Progenitor cell of endocrine pancreas (in vitro differentiated cells): ENCODE results near the gene RXRA. TPM values are rescaled to one million over a fixed set of nuclear protein-coding genes. Genes with fewer than 3 reads are reported as not detected.

Source experiments
- DNase-seq: peaks from one replicate; pipeline ENCODE4 v3.0.0; 2021; ENCODE audit warnings: low spot score; ENCODE audit not compliant: unreplicated experiment
- H3K27ac Mint-ChIP-seq: 2 replicates; pipeline ENCODE4 v1.8.0; 2021; ENCODE audit warnings: mild to moderate bottlenecking, moderate library complexity, mixed read lengths
- H3K27me3 Mint-ChIP-seq: 2 replicates; pipeline ENCODE4 v1.8.0; 2021; ENCODE audit warnings: mixed read lengths
- H3K36me3 Mint-ChIP-seq: 2 replicates; pipeline ENCODE4 v1.8.0; 2022; ENCODE audit warnings: mixed read lengths; ENCODE audit not compliant: insufficient read depth
- H3K4me1 Mint-ChIP-seq: 2 replicates; pipeline ENCODE4 v1.8.0; 2021; ENCODE audit warnings: low read depth, mixed read lengths
- H3K4me3 Mint-ChIP-seq: 2 replicates; pipeline ENCODE4 v1.8.0; 2021; ENCODE audit warnings: low read depth, mild to moderate bottlenecking, moderate library complexity, mixed read lengths
- H3K9me3 Mint-ChIP-seq: 2 replicates; pipeline ENCODE4 v1.8.0; 2021; ENCODE audit warnings: low read depth, mixed read lengths
- total RNA-seq: library from RNA; stranded (reverse); gene quantifications from 2 replicates; pipeline ENCODE4 v1.2.1, GENCODE V29; 2021
- TF ChIP-seq, protein P1 (sequence below): fragments of 200-600 bp; sonication (generic); IDR thresholded peaks from one replicate; pipeline ENCODE4 v1.5.0; 2021; ENCODE audit warnings: antibody characterized with exemption, mild to moderate bottlenecking; ENCODE audit not compliant: unreplicated experiment

RXRA gene
- total RNA-seq, 1 donor from 2014 or later, result 64.8 TPM

DNA sequence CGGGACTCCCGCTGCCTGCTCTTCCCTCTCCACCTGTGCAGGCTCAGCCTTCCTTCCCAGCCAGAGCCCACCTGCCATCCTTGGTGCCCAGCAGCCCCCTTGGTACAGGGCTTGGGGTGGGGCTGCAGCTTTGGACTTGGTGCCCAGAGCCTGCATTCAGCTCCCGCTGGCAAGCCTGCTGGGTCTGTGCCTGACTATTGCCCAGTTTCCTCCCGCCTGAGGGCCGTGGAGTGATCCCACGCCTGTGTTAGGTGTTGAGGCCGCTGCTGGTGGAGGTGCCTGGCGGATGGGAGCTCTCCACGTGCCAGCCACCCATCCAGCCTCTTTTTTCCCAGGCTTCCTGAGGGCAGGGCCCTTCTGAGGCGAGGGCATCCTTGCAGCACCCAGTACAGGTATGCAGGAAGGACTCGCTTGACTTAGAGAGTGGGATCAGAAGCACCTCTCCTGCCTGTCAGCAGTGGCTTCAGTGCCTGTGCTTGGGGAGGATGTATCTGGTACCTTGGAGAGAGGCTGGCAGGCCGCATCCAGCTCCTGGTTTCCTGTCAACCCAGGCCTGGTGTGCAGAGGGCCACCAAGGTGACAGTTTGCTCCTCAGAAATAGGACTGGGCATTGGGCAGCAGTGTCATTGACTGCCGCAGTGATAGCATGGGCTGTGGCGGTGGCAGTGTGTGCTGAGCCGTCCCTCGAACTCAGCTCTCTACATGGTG is 7.8 kb downstream of the RXRA start:
- Mint-ChIP-seq H3K4me1 (peaks cover 45% of the 10 kb centered on the region), H3K9me3 (no peaks in the 10 kb centered on the region), H3K36me3 (no peaks in the 10 kb centered on the region), H3K4me3 (no peak overlapping the region), H3K27ac (no peak overlapping the region), H3K27me3 (no peaks in the 10 kb centered on the region)
- no peak for DNase-seq
- TF ChIP-seq, protein P1, sequence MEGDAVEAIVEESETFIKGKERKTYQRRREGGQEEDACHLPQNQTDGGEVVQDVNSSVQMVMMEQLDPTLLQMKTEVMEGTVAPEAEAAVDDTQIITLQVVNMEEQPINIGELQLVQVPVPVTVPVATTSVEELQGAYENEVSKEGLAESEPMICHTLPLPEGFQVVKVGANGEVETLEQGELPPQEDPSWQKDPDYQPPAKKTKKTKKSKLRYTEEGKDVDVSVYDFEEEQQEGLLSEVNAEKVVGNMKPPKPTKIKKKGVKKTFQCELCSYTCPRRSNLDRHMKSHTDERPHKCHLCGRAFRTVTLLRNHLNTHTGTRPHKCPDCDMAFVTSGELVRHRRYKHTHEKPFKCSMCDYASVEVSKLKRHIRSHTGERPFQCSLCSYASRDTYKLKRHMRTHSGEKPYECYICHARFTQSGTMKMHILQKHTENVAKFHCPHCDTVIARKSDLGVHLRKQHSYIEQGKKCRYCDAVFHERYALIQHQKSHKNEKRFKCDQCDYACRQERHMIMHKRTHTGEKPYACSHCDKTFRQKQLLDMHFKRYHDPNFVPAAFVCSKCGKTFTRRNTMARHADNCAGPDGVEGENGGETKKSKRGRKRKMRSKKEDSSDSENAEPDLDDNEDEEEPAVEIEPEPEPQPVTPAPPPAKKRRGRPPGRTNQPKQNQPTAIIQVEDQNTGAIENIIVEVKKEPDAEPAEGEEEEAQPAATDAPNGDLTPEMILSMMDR, result no peak

DNA sequence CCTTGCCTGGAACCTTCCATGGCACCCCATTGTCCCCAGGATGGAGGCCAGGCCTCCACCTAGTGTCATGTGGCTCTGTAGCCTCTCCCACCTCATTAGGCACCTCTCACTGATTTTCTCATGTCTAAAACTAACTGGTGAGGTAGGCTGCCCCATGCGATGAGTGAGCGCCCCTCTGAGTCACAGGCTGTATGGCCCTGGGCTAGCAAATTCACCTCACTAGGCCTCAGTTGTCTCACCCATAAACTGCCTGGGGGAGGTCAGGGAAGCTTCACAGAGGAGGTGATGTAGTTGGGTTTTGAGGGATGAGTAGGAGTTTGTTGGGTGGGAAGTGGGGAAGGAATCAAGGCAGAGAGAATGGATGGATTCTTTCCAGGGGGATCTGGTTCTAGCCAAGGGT is 8.8 kb downstream of the RXRA start:
- H3K9me3 Mint-ChIP-seq, result no peaks in the 10 kb centered on the region
- H3K27me3 Mint-ChIP-seq, result no peaks in the 10 kb centered on the region
- H3K36me3 Mint-ChIP-seq, result no peaks in the 10 kb centered on the region
- H3K4me1 Mint-ChIP-seq, result peaks cover 37% of the 10 kb centered on the region
- TF ChIP-seq, protein P1, result no peak
- no peak overlapping the region for H3K27ac Mint-ChIP-seq
- no peak overlapping the region for H3K4me3 Mint-ChIP-seq
- DNase-seq, result no peak

DNA sequence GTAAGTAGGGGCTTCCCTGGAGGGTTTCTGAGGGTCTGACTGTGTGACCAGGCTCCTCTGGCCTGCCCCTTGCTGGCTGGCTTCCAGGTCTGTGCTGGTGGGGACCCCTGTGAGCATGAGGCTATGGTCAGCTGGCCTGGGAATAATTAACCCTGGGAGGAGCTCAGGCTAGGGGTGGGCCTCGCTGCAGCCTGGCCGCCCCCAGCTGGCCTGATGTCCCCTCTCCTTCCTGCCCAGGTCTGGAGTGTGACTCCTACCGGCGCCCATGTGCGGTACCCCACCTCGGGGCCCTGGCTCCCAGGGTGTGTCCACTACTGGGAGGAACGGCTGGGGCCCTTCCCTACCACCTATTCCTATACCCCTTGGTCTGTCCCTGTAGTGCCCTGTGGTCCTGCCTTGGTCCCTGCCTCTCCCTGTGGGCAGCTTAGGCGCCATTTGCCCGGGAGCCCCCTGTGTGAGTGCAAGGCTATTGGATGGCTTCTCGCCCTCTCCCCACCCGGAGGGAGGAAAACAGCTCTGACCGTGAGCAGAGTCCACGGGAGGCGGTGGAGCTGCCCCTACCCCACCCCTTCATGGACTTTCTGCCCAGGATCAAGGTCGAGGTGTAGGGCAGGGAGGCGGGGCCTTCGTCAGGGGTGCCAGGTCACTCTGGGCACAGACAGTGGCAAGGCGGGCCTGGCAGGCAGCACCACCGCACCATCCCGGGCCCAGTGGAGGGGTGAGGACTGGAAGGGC is 9.4 kb downstream of the RXRA start:
- Mint-ChIP-seq H3K4me3 (no peak overlapping the region), H3K4me1 (peaks cover 32% of the 10 kb centered on the region), H3K36me3 (no peaks in the 10 kb centered on the region), H3K27ac (no peak overlapping the region), H3K9me3 (no peaks in the 10 kb centered on the region), H3K27me3 (no peaks in the 10 kb centered on the region)
- TF ChIP-seq, protein P1, result no peak
- DNase-seq, result no peak

DNA sequence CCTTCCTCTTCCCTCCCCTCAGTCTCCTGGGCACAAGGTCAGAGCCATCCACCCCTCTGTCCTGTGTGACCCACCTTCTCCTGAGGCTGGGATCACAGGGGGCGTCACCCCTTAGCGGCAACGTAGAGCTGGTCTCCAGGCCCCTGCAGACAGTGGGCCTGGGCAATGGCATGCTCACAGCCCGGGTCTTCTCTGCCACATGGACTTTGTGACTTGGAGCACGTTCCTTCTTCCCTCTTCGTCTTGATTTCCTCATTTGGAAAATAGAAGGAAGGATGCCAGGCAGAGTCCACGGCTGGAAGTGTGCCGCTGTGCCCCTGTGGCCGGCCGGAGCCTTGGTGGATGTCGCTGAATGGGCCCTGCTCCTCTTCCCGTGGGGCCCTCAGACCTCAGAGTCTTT is 10.0 kb downstream of the RXRA start:
- Mint-ChIP-seq H3K27me3 (no peaks in the 10 kb centered on the region), H3K9me3 (no peaks in the 10 kb centered on the region), H3K4me3 (no peak overlapping the region), H3K27ac (no peak overlapping the region), H3K36me3 (no peaks in the 10 kb centered on the region), H3K4me1 (peaks cover 30% of the 10 kb centered on the region)
- TF ChIP-seq, protein P1, result no peak
- DNase-seq, result no peak

DNA sequence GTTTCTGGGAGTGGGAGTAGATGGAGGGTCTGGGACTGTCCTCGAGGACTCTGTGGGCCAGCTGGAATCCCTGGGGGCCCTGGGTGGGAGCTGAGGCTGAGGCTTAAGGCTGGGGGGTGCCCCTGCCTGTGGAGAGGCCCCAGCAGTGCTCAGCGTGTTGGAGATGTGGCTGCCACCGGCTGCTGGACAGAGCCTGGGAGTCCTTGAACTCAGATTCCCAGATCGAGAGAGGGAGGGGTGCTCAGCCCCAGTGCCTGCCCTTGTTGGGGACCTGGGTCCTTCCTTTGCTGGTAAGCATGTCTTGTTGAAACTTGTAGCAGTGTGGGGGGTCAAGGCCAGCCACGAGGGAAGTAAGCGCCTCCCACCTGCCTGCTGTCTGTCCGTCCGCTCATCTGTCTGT is 10.7 kb downstream of the RXRA start:
- Mint-ChIP-seq H3K27me3 (no peaks in the 10 kb centered on the region), H3K27ac (peak overlapping the region; percentile 6), H3K9me3 (no peaks in the 10 kb centered on the region), H3K36me3 (no peaks in the 10 kb centered on the region), H3K4me3 (no peak overlapping the region), H3K4me1 (peaks cover 30% of the 10 kb centered on the region)
- TF ChIP-seq, protein P1, result no peak
- no peak for DNase-seq
